ENCODE results near the gene WASF2.

Gene WASF2

DNA sequence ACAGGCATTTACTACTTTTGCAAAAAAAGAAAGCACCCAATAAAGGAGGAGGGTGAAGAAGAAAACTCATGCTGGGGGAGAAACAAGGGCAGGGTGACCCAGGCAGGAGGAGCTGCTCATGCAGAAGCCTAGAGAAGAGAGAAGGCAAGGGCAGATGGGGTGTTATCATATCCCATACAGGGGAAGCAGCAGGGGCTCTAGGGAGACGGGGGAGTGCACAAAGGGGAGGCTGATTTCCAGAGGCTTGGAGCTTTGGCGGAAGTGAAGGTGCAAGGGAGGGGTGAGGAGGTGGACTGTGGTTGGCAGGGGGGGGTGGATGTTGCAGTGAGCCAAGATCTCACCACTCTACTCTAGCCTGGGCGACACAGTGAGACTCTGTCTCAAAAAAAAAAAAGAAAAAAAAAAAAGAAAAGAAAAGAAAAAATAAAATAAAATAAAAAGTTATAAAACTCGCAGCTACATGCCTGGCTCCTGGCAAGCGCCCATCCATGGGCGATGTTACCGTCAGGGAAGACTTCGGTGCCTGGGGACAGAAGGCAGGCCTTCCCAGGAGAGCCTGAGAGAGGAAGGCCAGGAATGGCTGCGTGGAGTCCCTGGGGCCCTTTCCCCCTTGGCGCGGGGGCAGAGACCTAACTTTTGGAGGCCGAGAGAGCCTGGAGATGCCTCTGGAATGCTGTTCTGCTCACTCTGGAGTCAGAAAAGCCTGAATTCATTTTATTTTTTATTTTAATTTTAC lies 112.0 kb downstream of the WASF2 start:
- Histone ChIP-seq H2BK120ac (ENCODE audit: low read depth, low read length) (no peak overlapping the region), H3K18ac (ENCODE audit: low read length) (no peak overlapping the region), H3K79me1 (ENCODE audit: low read depth, low read length) (no peaks in the 10 kb centered on the region), H2BK12ac (ENCODE audit: low read length) (no peak overlapping the region), H2AFZ (ENCODE audit: low read length) (no peak overlapping the region), H3K27me3 (ENCODE audit: control insufficient read depth in 3 of 3, insufficient read depth in 3 of 3, low read depth in 1 of 3, low read length in 3 of 3) (peaks cover 0 to 40% (median 12%) of the 10 kb centered on the region in 3 experiments), H2BK15ac (ENCODE audit: low read length) (no peak overlapping the region), H3K14ac (ENCODE audit: low read length) (no peak overlapping the region), H3K9ac (ENCODE audit: low read depth, low read length, poor library complexity) (no peak overlapping the region), H3K4ac (ENCODE audit: low read length) (no peak overlapping the region), H3K27ac (replicated peaks; ENCODE audit: low read length) (no peak overlapping the region), H3K9me3 (replicated peaks in 1 of 2; ENCODE audit: control insufficient read depth in 2 of 2, insufficient read depth in 1 of 2, low read depth in 1 of 2, low read length in 2 of 2) (no peaks in the 10 kb centered on the region), H3K36me3 (replicated peaks in 1 of 2; ENCODE audit: control insufficient read depth in 2 of 2, insufficient read depth in 2 of 2, low read length in 2 of 2) (no peaks in the 10 kb centered on the region), H4K8ac (ENCODE audit: low read depth, low read length) (no peak overlapping the region), H3K4me2 (ENCODE audit: insufficient read depth, low read length, poor library complexity, severe bottlenecking) (no peak overlapping the region), H3K4me1 (ENCODE audit: control insufficient read depth in 2 of 2, insufficient read depth in 1 of 2, low read depth in 1 of 2, low read length in 2 of 2) (peaks cover 0 to 5% of the 10 kb centered on the region in 2 donors), H2BK5ac (ENCODE audit: low read length) (no peak overlapping the region), H2AK5ac (ENCODE audit: low read depth, low read length) (no peak overlapping the region), H4K91ac (ENCODE audit: low read depth, low read length, poor library complexity) (no peak overlapping the region), H3K23ac (ENCODE audit: low read depth, low read length, poor library complexity) (no peak overlapping the region), H3K4me3 (ENCODE audit: low read length in 2 of 2) (no peak overlapping the region)
- no CpG with 5 or more reads among the region's 12 CpGs for WGBS, 2 donors (ENCODE audit: extremely low coverage in 2 of 2, insufficient read length in 2 of 2, insufficient replicate concordance in 1 of 2)
- DNase-seq (ENCODE audit: low spot score) = no peak

DNA sequence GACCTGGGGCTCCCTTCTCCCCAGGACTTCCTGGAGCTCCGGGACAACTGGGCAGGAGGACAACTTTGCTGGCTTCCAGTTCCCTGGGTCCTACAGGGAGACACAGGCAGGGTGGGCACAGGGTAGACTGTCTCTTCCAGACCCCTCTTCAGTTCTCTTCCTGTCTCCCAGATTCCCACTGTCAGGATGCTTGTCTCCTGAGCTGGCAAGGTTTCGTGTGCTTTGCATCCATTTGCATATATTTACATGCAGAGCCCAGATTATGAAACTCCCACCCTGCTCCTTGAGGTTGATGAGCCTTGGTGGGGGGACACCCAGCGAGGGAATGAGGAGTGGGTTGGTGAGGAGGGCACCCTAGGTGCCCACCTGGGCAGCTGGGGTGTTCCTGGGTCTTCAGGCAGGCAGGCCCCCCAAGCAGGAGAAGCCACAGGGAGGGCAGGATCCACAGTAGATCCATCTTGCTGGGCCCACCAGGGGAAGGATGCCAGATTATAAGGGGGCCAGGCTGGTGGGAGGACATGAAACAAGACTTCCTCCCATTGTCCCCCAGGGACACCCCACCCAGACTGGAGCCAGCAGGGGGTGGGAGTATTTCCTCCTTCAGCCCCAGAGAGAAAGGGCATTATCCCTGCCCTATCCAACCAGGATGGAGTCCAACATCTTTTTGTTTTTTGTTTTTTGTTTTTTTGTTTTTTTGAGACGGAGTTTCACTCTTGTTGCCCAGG lies 115.4 kb downstream of the WASF2 start, which contains the start of gene FCN3:
Gene FCN3, minus strand, starts transcription at position 463 of the 725 bp plus-strand sequence. Its CDS starts 6 bp downstream, at position 457.
- Histone ChIP-seq H3K23ac (ENCODE audit: low read depth, low read length, poor library complexity) (no peak within 1 kb of the TSS), H3K4ac (ENCODE audit: low read length) (no peak within 1 kb of the TSS), H3K4me2 (ENCODE audit: insufficient read depth, low read length, poor library complexity, severe bottlenecking) (no peak within 1 kb of the TSS), H3K4me3 (ENCODE audit: low read length in 2 of 2) (no peak within 1 kb of the TSS), H3K27ac (replicated peaks; ENCODE audit: low read length) (no peak within 1 kb of the TSS), H3K18ac (ENCODE audit: low read length) (no peak within 1 kb of the TSS), H3K9ac (ENCODE audit: low read depth, low read length, poor library complexity) (peak within 1 kb of the TSS; percentile 67), H2AK5ac (ENCODE audit: low read depth, low read length) (peak within 1 kb of the TSS; percentile 34), H4K91ac (ENCODE audit: low read depth, low read length, poor library complexity) (no peak within 1 kb of the TSS), H3K79me1 (ENCODE audit: low read depth, low read length) (no peaks in the 10 kb centered on the region), H2BK120ac (ENCODE audit: low read depth, low read length) (peak within 1 kb of the TSS; percentile 88), H2BK5ac (ENCODE audit: low read length) (no peak within 1 kb of the TSS), H2BK15ac (ENCODE audit: low read length) (no peak within 1 kb of the TSS), H2AFZ (ENCODE audit: low read length) (no peak within 1 kb of the TSS), H3K14ac (ENCODE audit: low read length) (no peak within 1 kb of the TSS), H3K4me1 (ENCODE audit: control insufficient read depth in 2 of 2, insufficient read depth in 1 of 2, low read depth in 1 of 2, low read length in 2 of 2) (peaks cover 0 to 2% of the 10 kb centered on the region in 2 donors), H3K27me3 (ENCODE audit: control insufficient read depth in 3 of 3, insufficient read depth in 3 of 3, low read depth in 1 of 3, low read length in 3 of 3) (peaks cover 0 to 14% (median 0%) of the 10 kb centered on the region in 3 experiments), H4K8ac (ENCODE audit: low read depth, low read length) (no peak within 1 kb of the TSS), H3K36me3 (replicated peaks in 1 of 2; ENCODE audit: control insufficient read depth in 2 of 2, insufficient read depth in 2 of 2, low read length in 2 of 2) (no peaks in the 10 kb centered on the region), H2BK12ac (ENCODE audit: low read length) (peak within 1 kb of the TSS; percentile 34), H3K9me3 (replicated peaks in 1 of 2; ENCODE audit: control insufficient read depth in 2 of 2, insufficient read depth in 1 of 2, low read depth in 1 of 2, low read length in 2 of 2) (no peaks in the 10 kb centered on the region)
- DNase-seq (ENCODE audit: low spot score) = no peak
- no CpG with 5 or more reads among the region's 4 CpGs for WGBS, 2 donors (ENCODE audit: extremely low coverage in 2 of 2, insufficient read length in 2 of 2, insufficient replicate concordance in 1 of 2)

GRCh38 chr1:27372808-27373690 lies 116.9 kb downstream of the WASF2 start:
- Histone ChIP-seq H4K91ac (ENCODE audit: low read depth, low read length, poor library complexity) (no peak overlapping the region), H2BK15ac (ENCODE audit: low read length) (no peak overlapping the region), H3K14ac (ENCODE audit: low read length) (no peak overlapping the region), H3K23ac (ENCODE audit: low read depth, low read length, poor library complexity) (no peak overlapping the region), H2BK5ac (ENCODE audit: low read length) (no peak overlapping the region), H3K4me1 (ENCODE audit: control insufficient read depth in 2 of 2, insufficient read depth in 1 of 2, low read depth in 1 of 2, low read length in 2 of 2) (no peaks in the 10 kb centered on the region), H3K27ac (replicated peaks; ENCODE audit: low read length) (no peak overlapping the region), H4K8ac (ENCODE audit: low read depth, low read length) (no peak overlapping the region), H3K4me2 (ENCODE audit: insufficient read depth, low read length, poor library complexity, severe bottlenecking) (no peak overlapping the region), H3K18ac (ENCODE audit: low read length) (no peak overlapping the region), H3K4me3 (ENCODE audit: low read length in 2 of 2) (no peak overlapping the region), H2AK5ac (ENCODE audit: low read depth, low read length) (no peak overlapping the region), H3K36me3 (replicated peaks in 1 of 2; ENCODE audit: control insufficient read depth in 2 of 2, insufficient read depth in 2 of 2, low read length in 2 of 2) (no peaks in the 10 kb centered on the region), H2BK120ac (ENCODE audit: low read depth, low read length) (no peak overlapping the region), H3K79me1 (ENCODE audit: low read depth, low read length) (no peaks in the 10 kb centered on the region), H3K9ac (ENCODE audit: low read depth, low read length, poor library complexity) (no peak overlapping the region), H3K4ac (ENCODE audit: low read length) (no peak overlapping the region), H2BK12ac (ENCODE audit: low read length) (no peak overlapping the region), H3K9me3 (replicated peaks in 1 of 2; ENCODE audit: control insufficient read depth in 2 of 2, insufficient read depth in 1 of 2, low read depth in 1 of 2, low read length in 2 of 2) (no peaks in the 10 kb centered on the region), H2AFZ (ENCODE audit: low read length) (no peak overlapping the region), H3K27me3 (ENCODE audit: control insufficient read depth in 3 of 3, insufficient read depth in 3 of 3, low read depth in 1 of 3, low read length in 3 of 3) (peaks cover 0 to 14% (median 0%) of the 10 kb centered on the region in 3 experiments)
- no peak for DNase-seq (ENCODE audit: low spot score)
- no CpG with 5 or more reads among the region's 11 CpGs for WGBS, 2 donors (ENCODE audit: extremely low coverage in 2 of 2, insufficient read length in 2 of 2, insufficient replicate concordance in 1 of 2)

Data from neuronal stem cell (in vitro differentiated cells).